ENCODE results near the gene PRKN.

DNA sequence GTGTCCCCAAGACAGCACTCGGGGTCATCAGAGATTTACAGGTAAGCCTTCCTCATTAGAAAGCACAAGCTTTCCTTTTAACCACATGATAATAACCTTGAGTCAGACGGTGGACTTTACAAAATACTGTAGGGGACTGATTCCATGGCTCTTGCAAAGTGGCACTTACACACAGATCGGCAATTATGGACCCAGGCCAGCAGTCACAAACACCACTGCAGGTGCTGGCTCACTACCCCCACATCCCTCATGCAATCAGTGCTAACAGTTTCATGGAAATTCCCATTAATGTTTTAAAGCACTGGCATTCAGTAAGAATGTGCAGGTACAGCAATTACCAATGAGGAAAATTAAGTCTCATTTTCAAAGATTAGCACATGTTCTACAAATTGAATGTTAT, 516.5 kb downstream of the PRKN start:
- TF ChIP-seq, protein P1, sequence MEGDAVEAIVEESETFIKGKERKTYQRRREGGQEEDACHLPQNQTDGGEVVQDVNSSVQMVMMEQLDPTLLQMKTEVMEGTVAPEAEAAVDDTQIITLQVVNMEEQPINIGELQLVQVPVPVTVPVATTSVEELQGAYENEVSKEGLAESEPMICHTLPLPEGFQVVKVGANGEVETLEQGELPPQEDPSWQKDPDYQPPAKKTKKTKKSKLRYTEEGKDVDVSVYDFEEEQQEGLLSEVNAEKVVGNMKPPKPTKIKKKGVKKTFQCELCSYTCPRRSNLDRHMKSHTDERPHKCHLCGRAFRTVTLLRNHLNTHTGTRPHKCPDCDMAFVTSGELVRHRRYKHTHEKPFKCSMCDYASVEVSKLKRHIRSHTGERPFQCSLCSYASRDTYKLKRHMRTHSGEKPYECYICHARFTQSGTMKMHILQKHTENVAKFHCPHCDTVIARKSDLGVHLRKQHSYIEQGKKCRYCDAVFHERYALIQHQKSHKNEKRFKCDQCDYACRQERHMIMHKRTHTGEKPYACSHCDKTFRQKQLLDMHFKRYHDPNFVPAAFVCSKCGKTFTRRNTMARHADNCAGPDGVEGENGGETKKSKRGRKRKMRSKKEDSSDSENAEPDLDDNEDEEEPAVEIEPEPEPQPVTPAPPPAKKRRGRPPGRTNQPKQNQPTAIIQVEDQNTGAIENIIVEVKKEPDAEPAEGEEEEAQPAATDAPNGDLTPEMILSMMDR (conservative IDR thresholded peaks at IDR 0.05; ENCODE audit: low read depth, low read length), result no peak
- no peak for TF ChIP-seq EZH2 (IDR thresholded peaks at IDR 0.05; ENCODE audit: borderline replicate concordance, low read depth, low read length, poor library complexity, severe bottlenecking)

Data from A673 (cell line).